ENCODE data around the gene BICRA.
"Not testable (repeated sequence)": the region's sequence is repeated elsewhere in the genome, so short reads cannot be mapped to it uniquely, and the experiment has no call there.

BICRA gene

GRCh38 chr19:47663911-47664771, 55.2 kb downstream of the BICRA start:
- no peak for DNase-seq (ENCODE audit: low read depth)

GRCh38 chr19:47668556-47668955, 59.6 kb downstream of the BICRA start:
- DNase-seq (ENCODE audit: low read depth), result not testable (repeated sequence)

- DNase-seq (ENCODE audit: low read depth), result no peak
These were observed 61.8 kb downstream of the BICRA start for GRCh38 chr19:47670736-47671135.

DNA sequence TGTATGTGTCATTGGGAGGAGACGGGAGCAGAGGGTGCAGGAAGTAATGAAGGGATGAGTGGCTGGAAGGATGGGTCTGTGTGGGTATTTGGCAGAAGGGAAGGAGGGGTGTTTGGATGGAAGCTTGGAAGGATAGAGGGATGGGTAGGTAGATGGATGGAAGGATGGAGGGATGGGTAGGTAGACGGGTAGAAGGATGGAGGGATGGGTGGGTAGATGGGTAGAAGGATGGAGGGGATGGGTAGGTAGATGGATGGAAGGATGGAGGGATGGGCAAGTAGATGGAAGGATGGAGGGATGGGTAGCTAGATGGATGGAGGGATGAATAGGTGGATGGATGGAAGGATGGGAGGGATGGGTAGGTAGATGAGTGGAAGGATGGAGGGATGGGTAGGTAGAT, 62.6 kb downstream of the BICRA start:
- DNase-seq (ENCODE audit: low read depth), result no peak

DNA sequence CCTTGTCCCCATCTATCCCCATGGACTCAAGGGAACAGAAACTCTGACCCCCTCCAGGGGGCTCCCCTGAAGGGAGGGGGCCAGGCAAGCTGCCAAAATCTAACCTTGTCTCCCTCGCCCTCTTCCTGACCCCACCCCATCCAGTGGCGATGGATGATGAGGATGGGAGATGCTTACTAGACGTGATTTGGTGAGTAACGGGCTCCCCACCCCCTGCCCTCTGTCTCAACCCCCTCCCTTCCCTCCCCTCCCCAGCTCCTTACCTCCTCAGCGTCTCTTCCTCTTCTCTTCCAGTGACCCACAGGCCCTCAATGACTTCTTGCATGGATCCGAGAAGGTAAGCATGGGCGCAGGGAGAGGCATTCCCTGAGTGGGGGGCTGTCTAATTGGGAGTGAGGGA, 64.5 kb downstream of the BICRA start:
- no peak for DNase-seq (ENCODE audit: low read depth)

- no peak for DNase-seq (ENCODE audit: low read depth)
These were observed 65.6 kb downstream of the BICRA start for GRCh38 chr19:47674548-47674947.

DNA sequence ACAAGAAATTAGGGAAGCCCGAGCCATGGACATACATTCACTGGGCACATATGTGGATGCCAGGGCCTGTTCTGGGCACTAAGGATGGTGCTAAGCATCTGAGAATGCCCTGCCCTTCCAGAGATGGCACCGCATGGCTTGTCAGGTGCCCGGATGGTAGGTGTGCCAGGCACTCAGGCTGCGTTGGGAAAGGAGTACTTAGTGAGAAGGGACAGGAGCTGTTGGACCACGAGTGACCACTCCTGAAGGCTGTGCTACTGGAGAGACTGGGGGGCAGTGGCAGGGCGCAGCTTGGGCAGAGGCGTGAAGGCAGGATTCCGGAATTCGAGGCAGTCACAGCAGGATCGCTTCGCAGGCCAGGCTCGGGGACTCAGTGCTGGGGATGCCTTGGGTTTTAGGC, 66.3 kb downstream of the BICRA start:
- DNase-seq (ENCODE audit: low read depth), result no peak

- no peak for DNase-seq (ENCODE audit: low read depth)
These were observed 66.9 kb downstream of the BICRA start for GRCh38 chr19:47675859-47676258.

- DNase-seq (ENCODE audit: low read depth), result no peak
These were observed 67.9 kb downstream of the BICRA start for GRCh38 chr19:47676811-47677210.

GRCh38 chr19:47679251-47679900, 70.4 kb downstream of the BICRA start:
- DNase-seq (ENCODE audit: low read depth), result no peak

GRCh38 chr19:47679922-47680857, 71.3 kb downstream of the BICRA start:
- DNase-seq (ENCODE audit: low read depth), result no peak

DNA sequence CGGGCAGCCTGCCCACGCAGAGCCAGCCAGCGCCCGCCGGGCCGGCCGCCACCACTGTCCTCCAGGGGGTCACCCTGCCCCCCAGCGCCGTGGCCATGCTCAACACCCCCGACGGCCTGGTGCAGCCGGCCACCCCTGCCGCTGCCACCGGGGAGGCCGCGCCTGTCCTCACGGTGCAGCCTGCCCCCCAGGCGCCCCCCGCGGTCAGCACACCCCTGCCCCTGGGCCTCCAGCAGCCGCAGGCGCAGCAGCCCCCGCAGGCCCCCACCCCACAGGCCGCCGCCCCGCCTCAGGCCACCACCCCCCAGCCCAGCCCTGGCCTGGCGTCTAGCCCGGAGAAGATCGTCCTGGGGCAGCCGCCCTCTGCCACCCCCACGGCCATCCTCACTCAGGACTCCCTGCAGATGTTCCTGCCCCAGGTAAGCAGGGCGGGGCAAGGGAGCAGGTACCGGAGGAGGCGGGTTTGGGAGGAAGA, 72.0 kb downstream of the BICRA start:
- no peak for DNase-seq (ENCODE audit: low read depth)

GRCh38 chr19:47681388-47681787, 72.5 kb downstream of the BICRA start:
- no peak for DNase-seq (ENCODE audit: low read depth)

DNA sequence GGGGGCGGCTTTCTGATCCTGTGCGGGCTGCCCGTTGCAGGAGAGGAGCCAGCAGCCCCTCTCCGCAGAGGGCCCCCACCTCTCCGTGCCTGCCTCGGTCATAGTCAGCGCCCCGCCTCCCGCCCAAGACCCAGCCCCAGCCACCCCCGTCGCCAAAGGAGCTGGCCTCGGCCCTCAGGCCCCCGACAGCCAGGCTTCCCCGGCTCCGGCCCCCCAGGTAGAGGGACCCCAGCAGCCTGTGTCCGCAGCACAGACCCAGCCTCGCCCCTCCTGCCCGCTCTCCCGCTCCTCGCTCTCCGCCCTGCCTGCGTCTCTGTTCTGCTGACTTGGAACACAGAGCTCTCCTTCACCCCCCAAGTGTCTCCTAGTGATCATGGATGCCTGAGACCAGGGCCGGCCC, 73.0 kb downstream of the BICRA start:
- DNase-seq (ENCODE audit: low read depth), result no peak

DNA sequence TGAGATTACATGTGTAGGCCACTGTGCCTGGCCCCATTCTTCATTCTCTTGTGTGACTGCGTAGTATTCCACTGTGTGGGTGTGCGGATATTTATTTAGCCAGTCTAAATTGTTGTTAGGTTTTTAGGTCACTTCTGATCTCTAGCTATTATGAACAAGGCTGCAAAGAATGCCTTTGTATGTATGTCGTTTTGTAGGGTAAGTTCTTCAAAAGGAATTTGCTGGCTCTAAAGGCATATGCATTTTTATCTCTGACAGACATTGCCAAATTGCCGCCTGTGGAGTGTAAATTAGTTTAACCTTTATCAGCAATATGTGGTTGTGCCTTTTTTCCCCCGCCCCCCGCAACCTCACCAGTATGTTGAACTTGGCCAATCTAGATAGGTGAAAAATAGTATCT, 74.0 kb downstream of the BICRA start:
- no peak for DNase-seq (ENCODE audit: low read depth)

- no peak for DNase-seq (ENCODE audit: low read depth)
These were observed 77.9 kb downstream of the BICRA start for GRCh38 chr19:47686679-47687450.

DNA sequence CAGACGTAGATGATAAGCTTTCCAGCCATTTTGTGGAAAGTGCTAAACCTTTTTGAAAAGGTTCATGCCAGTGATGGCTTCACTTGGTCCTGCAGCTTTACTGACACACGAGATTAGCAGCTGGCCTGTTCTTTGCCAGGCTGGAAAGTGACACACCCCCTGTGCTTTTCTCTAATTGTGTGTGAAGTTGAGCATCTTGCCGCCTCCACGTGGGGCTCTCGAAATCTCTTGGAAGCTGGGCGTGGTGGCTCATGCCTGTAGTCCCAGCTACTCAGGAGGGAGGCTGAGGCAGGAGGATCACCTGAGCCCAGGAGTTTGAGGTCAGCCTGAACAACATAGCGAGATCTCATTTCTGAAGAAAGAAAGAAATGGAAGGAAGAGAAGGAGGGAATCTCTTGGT, 79.0 kb downstream of the BICRA start:
- DNase-seq (ENCODE audit: low read depth), result no peak

DNA sequence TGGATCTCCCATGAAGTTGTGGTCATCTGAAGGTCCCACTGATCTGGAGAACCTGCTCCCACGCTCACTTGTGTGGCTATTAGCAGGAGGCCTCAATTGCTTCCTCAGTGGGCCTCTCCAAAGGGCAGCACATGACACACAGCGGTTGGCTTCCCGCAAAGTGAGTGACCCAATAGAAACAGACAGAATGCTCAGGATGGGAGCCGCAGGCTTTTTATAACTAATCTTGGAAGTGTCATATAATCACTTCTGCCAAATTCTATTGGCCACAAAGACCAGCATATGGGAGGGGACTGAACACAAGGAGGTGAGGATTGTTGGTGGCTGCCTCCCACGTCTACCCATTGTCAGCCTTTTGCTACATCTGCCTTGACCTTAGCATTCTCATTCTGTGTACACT, 82.2 kb downstream of the BICRA start:
- no peak for DNase-seq (ENCODE audit: low read depth)

GRCh38 chr19:47691782-47692181, 82.8 kb downstream of the BICRA start:
- DNase-seq (ENCODE audit: low read depth), result no peak

DNA sequence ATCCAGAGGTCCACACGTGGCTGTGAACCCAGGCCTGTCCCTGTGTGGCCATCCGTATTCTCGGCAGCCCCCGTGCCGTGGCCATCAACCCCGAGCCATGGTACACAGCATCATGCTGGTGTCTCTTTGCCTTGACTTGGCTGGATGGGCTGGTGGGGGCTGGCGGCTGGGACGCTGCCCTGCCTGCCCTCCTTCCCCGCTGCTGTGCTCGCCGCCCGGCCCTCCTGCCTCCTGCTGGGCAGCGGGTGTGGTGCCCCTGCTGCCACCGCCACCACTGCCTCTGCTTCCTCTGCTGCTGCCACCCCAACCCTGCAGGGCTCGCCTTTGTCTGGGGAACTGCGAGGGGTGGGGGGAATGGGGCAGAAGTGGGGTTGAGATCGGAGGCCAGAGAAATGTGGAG, 84.6 kb downstream of the BICRA start:
- DNase-seq (ENCODE audit: low read depth), result no peak

DNA sequence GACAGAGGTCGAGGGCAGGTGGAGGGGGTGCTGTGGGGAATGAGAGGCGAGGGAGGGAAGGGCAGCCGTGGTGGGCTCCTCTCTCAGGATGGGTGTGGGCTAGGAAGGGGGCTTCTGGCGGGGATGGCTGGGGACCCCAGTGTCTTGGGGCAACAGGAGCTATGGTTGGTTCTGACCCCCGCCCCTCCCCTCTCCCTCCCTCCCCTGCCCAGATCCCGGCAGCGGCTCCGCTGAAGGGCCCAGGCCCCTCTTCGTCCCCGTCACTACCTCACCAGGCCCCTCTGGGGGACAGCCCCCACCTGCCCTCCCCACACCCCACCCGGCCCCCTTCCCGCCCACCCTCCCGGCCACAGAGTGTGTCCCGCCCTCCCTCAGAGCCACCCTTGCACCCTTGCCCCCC, 85.0 kb downstream of the BICRA start:
- no peak for DNase-seq (ENCODE audit: low read depth)

All from activated T-helper 9 cell treated with anti-CD3 and anti-CD28 coated beads, Interleukin-2, amount 50 U/mL, for 16 hours (primary cell).